Spleen (tissue), 11 donors: ENCODE data around the gene AP5Z1. TPM values are rescaled to one million over a fixed set of nuclear protein-coding genes. Genes with fewer than 3 reads are reported as not detected.

Experiments
- DNase-seq: peaks from one replicate; pipeline ENCODE4 v3.0.0-alpha.2; 2020
- H3K27ac ChIP-seq, 8 donors: fragments of 200-600 bp; sonication (generic) in 7 of 8; 1 replicate in 4 of 8; 2 replicates in 4 of 8; pipeline versions ENCODE4 v1.5.0 to v1.8.0; 2016 to 2021; ENCODE audit warnings: inconsistent platforms in 4 of 8, mild to moderate bottlenecking in 4 of 8, moderate library complexity in 1 of 8
- H3K27me3 ChIP-seq, 7 donors: fragments of 200-600 bp; sonication (generic) in 6 of 7; replicated peaks in 1 of 7; 1 replicate in 4 of 7; 2 replicates in 3 of 7; pipeline versions ENCODE4 v1.5.0 to v1.8.0; 2016 to 2021; ENCODE audit warnings: inconsistent platforms in 3 of 7, mild to moderate bottlenecking in 1 of 7
- H3K36me3 ChIP-seq, 6 donors: fragments of 200-600 bp; sonication (generic) in 5 of 6; 1 replicate in 4 of 6; 2 replicates in 2 of 6; pipeline versions ENCODE4 v1.5.0 to v1.8.0; 2016 to 2021; ENCODE audit warnings: inconsistent platforms in 2 of 6
- H3K4me1 ChIP-seq, 6 donors: fragments of 200-600 bp; sonication (generic) in 5 of 6; 1 replicate in 3 of 6; 2 replicates in 3 of 6; pipeline versions ENCODE4 v1.5.0 to v1.8.0; 2016 to 2021; ENCODE audit warnings: inconsistent platforms in 3 of 6
- H3K4me3 ChIP-seq, 8 donors: fragments of 200-600 bp; sonication (generic) in 7 of 8; 1 replicate in 4 of 8; 2 replicates in 4 of 8; pipeline versions ENCODE4 v1.5.0 to v1.8.0; 2016 to 2021; ENCODE audit warnings: inconsistent platforms in 4 of 8, mild to moderate bottlenecking in 4 of 8, moderate library complexity in 2 of 8
- H3K9me3 ChIP-seq, 8 donors: fragments of 200-600 bp; sonication (generic) in 7 of 8; 1 replicate in 4 of 8; 2 replicates in 4 of 8; pipeline versions ENCODE4 v1.5.0 to v1.8.0; 2016 to 2021; ENCODE audit warnings: inconsistent platforms in 4 of 8
- CTCF ChIP-seq, 11 experiments: fragments of 200-600 bp in 7 of 11; fragments of 450-650 bp in 4 of 11; sonication (generic) in 4 of 11; IDR thresholded peaks in 8 of 11; conservative IDR thresholded peaks in 3 of 11; 1 replicate in 7 of 11; 2 replicates in 4 of 11; pipeline versions ENCODE4 v1.4.0 to v1.8.0; 2016 to 2021; ENCODE audit warnings: antibody characterized with exemption in 11 of 11, inconsistent platforms in 4 of 11, mild to moderate bottlenecking in 1 of 11
- POLR2A ChIP-seq, 3 donors: fragments of 450-650 bp; IDR thresholded peaks; one replicate each; pipeline ENCODE4 v1.5.1; 2017; ENCODE audit warnings: antibody characterized with exemption in 3 of 3, mild to moderate bottlenecking in 1 of 3
- POLR2AphosphoS5 ChIP-seq, 3 donors: sonication (generic); formaldehyde crosslinking; IDR thresholded peaks; one replicate each; pipeline ENCODE4 v1.5.1; 2017; ENCODE audit warnings: antibody characterized with exemption in 3 of 3
- WGBS, 5 donors: extraction: QIAGEN DNeasy Blood & Tissue Kit in 3 of 5; methylation state at CpG; one replicate each; pipeline versions ENCODE4 v1.1.5 to v1.1.7; 2013 to 2018; 5-methylcytosine and 5-hydroxymethylcytosine counted together
- intact Hi-C: fragments of 100-400 bp; cut with DNase I; formaldehyde crosslinking; loops from one replicate; pipeline ENCODE4 v1.15.0; 2023; ENCODE audit warnings: low total_unique reads
- polyA plus RNA-seq, 3 donors: library from polyadenylated mRNA; stranded (reverse); fragments of 200-250 nt; gene quantifications; one replicate each; pipeline ENCODE4 v1.2.1, GENCODE V29; 2013
- total RNA-seq, 7 donors: library from RNA; depleted of rRNA in 3 of 7; stranded (reverse); fragments of >200 nt in 3 of 7; fragmentation: NEBNext Ultra II Directional in 4 of 7; extraction: Animal tissue kit (Norgen Biotek cat#: 25700) in 4 of 7; gene quantifications; one replicate each; pipeline versions ENCODE4 v1.1.0 to v1.2.1, GENCODE V29; 2016 to 2021
- donor health status: healthy with polysubstance abuse.
- donor health status: DM: no; HTN: no; CAD: no; lungs with moderate emphysema.
- donor health status: DM: no; HTN: no; CAD: no.
- donor health status: Bipolar disorder and iron deficiency.
- donor health status: healthy.
- donor health status: DM: no; HTN: no; CAD: no.
- donor health status: DM: yes; HTN: yes; CAD: no.

Gene AP5Z1
- total and polyA plus RNA-seq, 10 donors = 39.3 to 156 (median 64.7) TPM

GRCh38 chr7:4789194-4790077 lies 14.0 kb downstream of the AP5Z1 start:
- no peaks in the 10 kb centered on the region for H3K9me3 ChIP-seq
- 93 to 96% (median 94%) methylated on average over 13 to 26 of the region's 26 CpGs for WGBS, 5 donors
- H3K4me3 ChIP-seq = no peak overlapping the region
- no peak overlapping the region for H3K27ac ChIP-seq
- peaks cover 0 to 90% (median 73%) of the 10 kb centered on the region in 6 donors for H3K36me3 ChIP-seq
- intact Hi-C loops = loop anchor here (10.0 kb wide), 2 partner anchors 55 to 295 kb away; no protein-coding TSS in a partner anchor
- no peaks in the 10 kb centered on the region for H3K27me3 ChIP-seq
- DNase-seq = no peak
- TF ChIP-seq POLR2AphosphoS5 (IDR thresholded peaks at IDR 0.05) (no peak), CTCF (IDR thresholded peaks at IDR 0.05 in 8 of 11, conservative IDR thresholded peaks at IDR 0.05 in 3 of 11) (no peak), POLR2A (IDR thresholded peaks at IDR 0.05) (no peak)
- H3K4me1 ChIP-seq = peaks cover 0 to 25% (median 13%) of the 10 kb centered on the region in 6 donors

- Histone ChIP-seq H3K36me3 (peaks cover 0 to 87% (median 67%) of the 10 kb centered on the region in 6 donors), H3K4me1 (peaks cover 0 to 25% (median 13%) of the 10 kb centered on the region in 6 donors), H3K27ac (no peak overlapping the region), H3K9me3 (no peaks in the 10 kb centered on the region), H3K27me3 (no peaks in the 10 kb centered on the region), H3K4me3 (no peak overlapping the region)
- intact Hi-C loops = loop anchor here (10.0 kb wide), 2 partner anchors 55 to 295 kb away; no protein-coding TSS in a partner anchor
- no peak for TF ChIP-seq POLR2AphosphoS5 (IDR thresholded peaks at IDR 0.05)
- no peak for TF ChIP-seq CTCF (IDR thresholded peaks at IDR 0.05 in 8 of 11, conservative IDR thresholded peaks at IDR 0.05 in 3 of 11)
- TF ChIP-seq POLR2A (IDR thresholded peaks at IDR 0.05) = no peak
- DNase-seq = no peak
- 87 to 97% (median 93%) methylated on average over 9 of the region's 9 CpGs for WGBS, 5 donors
Observed at GRCh38 chr7:4790078-4790465, 14.6 kb downstream of the AP5Z1 start.

- Histone ChIP-seq H3K27me3 (no peaks in the 10 kb centered on the region), H3K27ac (peak overlapping the region in 1 of 8 donors; percentile 80), H3K4me1 (peaks cover 0 to 25% (median 13%) of the 10 kb centered on the region in 6 donors), H3K9me3 (no peaks in the 10 kb centered on the region), H3K36me3 (peaks cover 0 to 82% (median 62%) of the 10 kb centered on the region in 6 donors), H3K4me3 (no peak overlapping the region)
- TF ChIP-seq POLR2AphosphoS5 (IDR thresholded peaks at IDR 0.05) (peak in 1 of 3 donors; percentile 20), POLR2A (IDR thresholded peaks at IDR 0.05) (no peak), CTCF (IDR thresholded peaks at IDR 0.05 in 8 of 11, conservative IDR thresholded peaks at IDR 0.05 in 3 of 11) (no peak)
- intact Hi-C loops = loop anchor here (10.0 kb wide), 2 partner anchors 56 to 294 kb away; no protein-coding TSS in a partner anchor
- no peak for DNase-seq
- 75 to 98% (median 96%) methylated on average over 5 to 24 of the region's 24 CpGs for WGBS, 5 donors
Observed at GRCh38 chr7:4790516-4790991, 15.1 kb downstream of the AP5Z1 start.
